ENCODE data around the gene MRPL37.
"Not testable (repeated sequence)": the region's sequence is repeated elsewhere in the genome, so short reads cannot be mapped to it uniquely, and the experiment has no call there.

The MRPL37 gene

GRCh38 chr1:54190526-54190925 lies 9.4 kb upstream of the MRPL37 start:
- no peaks in the 10 kb centered on the region for H3K27me3 Mint-ChIP-seq
- no peak overlapping the region for H3K27ac Mint-ChIP-seq
- DNase-seq (no peak), ATAC-seq (no peak)
- no peaks in the 10 kb centered on the region for H3K4me1 Mint-ChIP-seq
- H3K9me3 Mint-ChIP-seq: no peaks in the 10 kb centered on the region
- no peak overlapping the region for H3K4me3 Mint-ChIP-seq

GRCh38 chr1:54191525-54191924 lies 8.4 kb upstream of the MRPL37 start:
- ATAC-seq: no peak

GRCh38 chr1:54193453-54193852 lies 6.5 kb upstream of the MRPL37 start:
- no peak for ATAC-seq
- H3K27ac Mint-ChIP-seq: no peak overlapping the region
- H3K4me1 Mint-ChIP-seq: no peaks in the 10 kb centered on the region
- H3K9me3 Mint-ChIP-seq: no peaks in the 10 kb centered on the region
- no peak overlapping the region for H3K4me3 Mint-ChIP-seq
- DNase-seq: no peak
- no peaks in the 10 kb centered on the region for H3K27me3 Mint-ChIP-seq

More at GRCh38 chr1:54191525-54191924, 8.4 kb upstream of the MRPL37 start:
- Mint-ChIP-seq H3K27ac (no peak overlapping the region), H3K27me3 (no peaks in the 10 kb centered on the region), H3K9me3 (no peaks in the 10 kb centered on the region), H3K4me1 (no peaks in the 10 kb centered on the region), H3K4me3 (no peak overlapping the region)
- no peak for DNase-seq

- H3K27ac Mint-ChIP-seq: peak overlapping the region; percentile 85 to 94
- peak; percentile 8 for ATAC-seq
- H3K4me1 Mint-ChIP-seq: peaks cover 40% of the 10 kb centered on the region
- peak overlapping the region; percentile 85 to 94 for H3K4me3 Mint-ChIP-seq
- DNase-seq: peak in 1 of 2 donors; percentile 13
- H3K9me3 Mint-ChIP-seq: no peaks in the 10 kb centered on the region
- no peaks in the 10 kb centered on the region for H3K27me3 Mint-ChIP-seq
Observed at GRCh38 chr1:54199151-54199764, 709 bp upstream of the MRPL37 start.

GRCh38 chr1:54200519-54200997 lies 591 bp downstream of the MRPL37 start:
- Mint-ChIP-seq H3K4me1 (peaks cover 40% of the 10 kb centered on the region), H3K27ac (peak overlapping the region; percentile 94 to 95)
- peak; percentile 45 for ATAC-seq

GRCh38 chr1:54204199-54204598 lies 4.2 kb downstream of the MRPL37 start:
- no peak overlapping the region for H3K27ac Mint-ChIP-seq
- no peak overlapping the region for H3K4me3 Mint-ChIP-seq
- H3K27me3 Mint-ChIP-seq: no peaks in the 10 kb centered on the region
- ATAC-seq (no peak), DNase-seq (no peak)
- H3K4me1 Mint-ChIP-seq: peaks cover 43% of the 10 kb centered on the region
- no peaks in the 10 kb centered on the region for H3K9me3 Mint-ChIP-seq

More at GRCh38 chr1:54200519-54200997, 591 bp downstream of the MRPL37 start:
- Mint-ChIP-seq H3K27me3 (no peaks in the 10 kb centered on the region), H3K9me3 (no peaks in the 10 kb centered on the region), H3K4me3 (peak overlapping the region; percentile 85 to 94)
- DNase-seq: no peak

GRCh38 chr1:54207287-54207686 lies 7.3 kb downstream of the MRPL37 start:
- no peak for ATAC-seq
- Mint-ChIP-seq H3K4me1 (peaks cover 19% of the 10 kb centered on the region), H3K27me3 (no peaks in the 10 kb centered on the region), H3K9me3 (no peaks in the 10 kb centered on the region), H3K4me3 (no peak overlapping the region), H3K27ac (peak overlapping the region in 1 of 2 donors; percentile 52)
- no peak for DNase-seq

GRCh38 chr1:54207896-54208295 lies 7.9 kb downstream of the MRPL37 start:
- not testable (repeated sequence) for H3K4me3 Mint-ChIP-seq, H3K27me3 Mint-ChIP-seq, DNase-seq, H3K9me3 Mint-ChIP-seq, ATAC-seq
- Mint-ChIP-seq H3K27ac (peak overlapping the region in 1 of 2 donors; percentile 33), H3K4me1 (peaks cover 13% of the 10 kb centered on the region)

- ATAC-seq (no peak), DNase-seq (no peak)
- no peak overlapping the region for H3K4me3 Mint-ChIP-seq
- H3K27me3 Mint-ChIP-seq: no peaks in the 10 kb centered on the region
- no peaks in the 10 kb centered on the region for H3K9me3 Mint-ChIP-seq
- peak overlapping the region in 1 of 2 donors; percentile 7 for H3K27ac Mint-ChIP-seq
- H3K4me1 Mint-ChIP-seq: peaks cover 10% of the 10 kb centered on the region
Observed at GRCh38 chr1:54212872-54213271, 12.9 kb downstream of the MRPL37 start.

GRCh38 chr1:54215523-54215922 lies 15.6 kb downstream of the MRPL37 start:
- H3K4me3 Mint-ChIP-seq: no peak overlapping the region
- no peaks in the 10 kb centered on the region for H3K9me3 Mint-ChIP-seq
- no peak for ATAC-seq
- H3K27ac Mint-ChIP-seq: peak overlapping the region in 1 of 2 donors; percentile 56
- peaks cover 17% of the 10 kb centered on the region for H3K4me1 Mint-ChIP-seq
- H3K27me3 Mint-ChIP-seq: no peaks in the 10 kb centered on the region
- no peak for DNase-seq

- H3K27me3 Mint-ChIP-seq: no peaks in the 10 kb centered on the region
- no peaks in the 10 kb centered on the region for H3K9me3 Mint-ChIP-seq
- DNase-seq (no peak), ATAC-seq (no peak)
- no peak overlapping the region for H3K27ac Mint-ChIP-seq
- H3K4me1 Mint-ChIP-seq: peaks cover 28% of the 10 kb centered on the region
- H3K4me3 Mint-ChIP-seq: no peak overlapping the region
Observed at GRCh38 chr1:54218883-54219687, 19.1 kb downstream of the MRPL37 start.

GRCh38 chr1:54219688-54220003 lies 19.7 kb downstream of the MRPL37 start:
- no peak for ATAC-seq
- Mint-ChIP-seq H3K4me3 (no peak overlapping the region), H3K4me1 (peaks cover 28% of the 10 kb centered on the region), H3K27me3 (no peaks in the 10 kb centered on the region), H3K9me3 (no peaks in the 10 kb centered on the region), H3K27ac (peak overlapping the region; percentile 44 to 91)
- DNase-seq: no peak

- Mint-ChIP-seq H3K27me3 (no peaks in the 10 kb centered on the region), H3K27ac (peak overlapping the region in 1 of 2 donors; percentile 91), H3K9me3 (no peaks in the 10 kb centered on the region), H3K4me1 (peaks cover 28% of the 10 kb centered on the region), H3K4me3 (no peak overlapping the region)
- no peak for DNase-seq
- peak; percentile 11 for ATAC-seq
Observed at GRCh38 chr1:54220004-54220811, 20.2 kb downstream of the MRPL37 start.

- H3K4me3 Mint-ChIP-seq: no peak overlapping the region
- H3K27me3 Mint-ChIP-seq: no peaks in the 10 kb centered on the region
- ATAC-seq (peak; percentile 19), DNase-seq (no peak)
- no peaks in the 10 kb centered on the region for H3K9me3 Mint-ChIP-seq
- H3K4me1 Mint-ChIP-seq: peaks cover 28% of the 10 kb centered on the region
- H3K27ac Mint-ChIP-seq: peak overlapping the region in 1 of 2 donors; percentile 68
Observed at GRCh38 chr1:54221113-54221834, 21.3 kb downstream of the MRPL37 start.

- H3K4me1 Mint-ChIP-seq: peaks cover 23% of the 10 kb centered on the region
- DNase-seq (no peak), ATAC-seq (peak; percentile 6)
- H3K27me3 Mint-ChIP-seq: no peaks in the 10 kb centered on the region
- H3K27ac Mint-ChIP-seq: peak overlapping the region; percentile 42 to 68
- H3K9me3 Mint-ChIP-seq: no peaks in the 10 kb centered on the region
- no peak overlapping the region for H3K4me3 Mint-ChIP-seq
Observed at GRCh38 chr1:54221867-54222484, 22.0 kb downstream of the MRPL37 start.

Data from stimulated activated naive CD8-positive, alpha-beta T cell treated with anti-CD3 and anti-CD28 coated beads, Interleukin-15, amount 100 ng/mL, for 72 hours (primary cell).